ENCODE measurements around the gene PLG. TPM values are rescaled to one million over a fixed set of nuclear protein-coding genes. Genes with fewer than 3 reads are reported as not detected.
"Not testable (repeated sequence)": the region's sequence is repeated elsewhere in the genome, so short reads cannot be mapped to it uniquely, and the experiment has no call there.

Gene PLG
- total RNA-seq, 1 experiment from 2014 or later = not detected

- no peak overlapping the region for H3K4me2 ChIP-seq
- H3K9me2 ChIP-seq (ENCODE audit: insufficient read depth) = no peaks in the 10 kb centered on the region
- no TSS peak for BruUV-seq (replicated peaks)
- CTCF ChIA-PET = no interaction called here
- DNase-seq = no peak
- no peaks in the 10 kb centered on the region for H4K20me1 ChIP-seq (ENCODE audit: insufficient read depth)
- intact Hi-C loops (cut with micrococcal nuclease; ENCODE audit: unreplicated experiment) = no loop called here
- H3K27me3 ChIP-seq (ENCODE audit: insufficient read depth, low read depth) = peaks cover 6% of the 10 kb centered on the region
- no peaks in the 10 kb centered on the region for H3K36me3 ChIP-seq (ENCODE audit: low read depth)
- no peaks in the 10 kb centered on the region for H3K79me2 ChIP-seq (ENCODE audit: low read depth)
- no peak overlapping the region for H2AFZ ChIP-seq
- no peak overlapping the region for H3K4me3 ChIP-seq
- no peak overlapping the region for H3K27ac ChIP-seq
- no peaks in the 10 kb centered on the region for H3F3A ChIP-seq (ENCODE audit: insufficient read depth, low read depth)
- POLR2A ChIA-PET (ENCODE audit: unreplicated experiment) = no interaction called here
- H3K9me3 ChIP-seq (ENCODE audit: insufficient read depth, low read depth) = no peaks in the 10 kb centered on the region
- TF ChIP-seq EZH2 (IDR thresholded peaks at IDR 0.05; ENCODE audit: low read depth) (no peak), CTCF (conservative IDR thresholded peaks at IDR 0.05) (peak; percentile 68)
- H3K4me1 ChIP-seq (replicated peaks; ENCODE audit: insufficient read depth) = no peaks in the 10 kb centered on the region
These were observed 48.2 kb downstream of the PLG start for GRCh38 chr6:160750276-160750689.

GRCh38 chr6:160753211-160753610 lies 51.2 kb downstream of the PLG start:
- H3K36me3 ChIP-seq (ENCODE audit: low read depth); H3K9me3 ChIP-seq (ENCODE audit: insufficient read depth, low read depth); BruUV-seq (replicated peaks); POLR2A ChIA-PET (ENCODE audit: unreplicated experiment); H3K79me2 ChIP-seq (ENCODE audit: low read depth); intact Hi-C loops (cut with micrococcal nuclease; ENCODE audit: unreplicated experiment); H2AFZ ChIP-seq; H3K9me2 ChIP-seq (ENCODE audit: insufficient read depth); H3F3A ChIP-seq (ENCODE audit: insufficient read depth, low read depth); H3K4me2 ChIP-seq; H4K20me1 ChIP-seq (ENCODE audit: insufficient read depth); CTCF ChIA-PET; H3K27ac ChIP-seq; H3K4me3 ChIP-seq; H3K4me1 ChIP-seq (replicated peaks; ENCODE audit: insufficient read depth); H3K27me3 ChIP-seq (ENCODE audit: insufficient read depth, low read depth); DNase-seq: not testable (repeated sequence)

GRCh38 chr6:160755165-160755564 lies 53.1 kb downstream of the PLG start:
- no peak overlapping the region for H3K27ac ChIP-seq
- no peaks in the 10 kb centered on the region for H3K9me2 ChIP-seq (ENCODE audit: insufficient read depth)
- no peak overlapping the region for H3K4me3 ChIP-seq
- peaks cover 6% of the 10 kb centered on the region for H3K27me3 ChIP-seq (ENCODE audit: insufficient read depth, low read depth)
- no peak for DNase-seq
- TF ChIP-seq EZH2 (IDR thresholded peaks at IDR 0.05; ENCODE audit: low read depth) (no peak), CTCF (conservative IDR thresholded peaks at IDR 0.05) (no peak)
- no peaks in the 10 kb centered on the region for H3F3A ChIP-seq (ENCODE audit: insufficient read depth, low read depth)
- no peaks in the 10 kb centered on the region for H3K36me3 ChIP-seq (ENCODE audit: low read depth)
- ChIA-PET POLR2A (ENCODE audit: unreplicated experiment) (no interaction called here), CTCF (no interaction called here)
- no TSS peak for BruUV-seq (replicated peaks)
- no peaks in the 10 kb centered on the region for H3K79me2 ChIP-seq (ENCODE audit: low read depth)
- no peak overlapping the region for H2AFZ ChIP-seq
- no peak overlapping the region for H3K4me2 ChIP-seq
- no peaks in the 10 kb centered on the region for H4K20me1 ChIP-seq (ENCODE audit: insufficient read depth)
- H3K9me3 ChIP-seq (ENCODE audit: insufficient read depth, low read depth) = no peaks in the 10 kb centered on the region
- intact Hi-C loops (cut with micrococcal nuclease; ENCODE audit: unreplicated experiment) = no loop called here
- H3K4me1 ChIP-seq (replicated peaks; ENCODE audit: insufficient read depth) = no peaks in the 10 kb centered on the region

GRCh38 chr6:160756021-160756420 lies 54.0 kb downstream of the PLG start:
- no TSS peak for BruUV-seq (replicated peaks)
- CTCF ChIA-PET = no interaction called here
- H3F3A ChIP-seq (ENCODE audit: insufficient read depth, low read depth) = no peaks in the 10 kb centered on the region
- POLR2A ChIA-PET (ENCODE audit: unreplicated experiment) = no interaction called here
- H3K4me3 ChIP-seq = no peak overlapping the region
- TF ChIP-seq CTCF (conservative IDR thresholded peaks at IDR 0.05) (no peak), EZH2 (IDR thresholded peaks at IDR 0.05; ENCODE audit: low read depth) (no peak)
- no peaks in the 10 kb centered on the region for H3K9me3 ChIP-seq (ENCODE audit: insufficient read depth, low read depth)
- H3K4me1 ChIP-seq (replicated peaks; ENCODE audit: insufficient read depth) = no peaks in the 10 kb centered on the region
- no peaks in the 10 kb centered on the region for H3K9me2 ChIP-seq (ENCODE audit: insufficient read depth)
- H2AFZ ChIP-seq = no peak overlapping the region
- intact Hi-C loops (cut with micrococcal nuclease; ENCODE audit: unreplicated experiment) = no loop called here
- no peak overlapping the region for H3K27ac ChIP-seq
- H4K20me1 ChIP-seq (ENCODE audit: insufficient read depth) = no peaks in the 10 kb centered on the region
- no peak for DNase-seq
- peaks cover 6% of the 10 kb centered on the region for H3K27me3 ChIP-seq (ENCODE audit: insufficient read depth, low read depth)
- no peak overlapping the region for H3K4me2 ChIP-seq
- H3K36me3 ChIP-seq (ENCODE audit: low read depth) = no peaks in the 10 kb centered on the region
- no peaks in the 10 kb centered on the region for H3K79me2 ChIP-seq (ENCODE audit: low read depth)

All from PC-9 (cell line).